Fibroblast of skin of right quadriceps (primary cell): ENCODE measurements around the gene FZD4.
"Not testable (repeated sequence)": the region's sequence is repeated elsewhere in the genome, so short reads cannot be mapped to it uniquely, and the experiment has no call there.

Experiments used
- DNase-seq: peaks from one replicate; pipeline ENCODE4 v3.0.0-alpha.2; 2013

The FZD4 gene

DNA sequence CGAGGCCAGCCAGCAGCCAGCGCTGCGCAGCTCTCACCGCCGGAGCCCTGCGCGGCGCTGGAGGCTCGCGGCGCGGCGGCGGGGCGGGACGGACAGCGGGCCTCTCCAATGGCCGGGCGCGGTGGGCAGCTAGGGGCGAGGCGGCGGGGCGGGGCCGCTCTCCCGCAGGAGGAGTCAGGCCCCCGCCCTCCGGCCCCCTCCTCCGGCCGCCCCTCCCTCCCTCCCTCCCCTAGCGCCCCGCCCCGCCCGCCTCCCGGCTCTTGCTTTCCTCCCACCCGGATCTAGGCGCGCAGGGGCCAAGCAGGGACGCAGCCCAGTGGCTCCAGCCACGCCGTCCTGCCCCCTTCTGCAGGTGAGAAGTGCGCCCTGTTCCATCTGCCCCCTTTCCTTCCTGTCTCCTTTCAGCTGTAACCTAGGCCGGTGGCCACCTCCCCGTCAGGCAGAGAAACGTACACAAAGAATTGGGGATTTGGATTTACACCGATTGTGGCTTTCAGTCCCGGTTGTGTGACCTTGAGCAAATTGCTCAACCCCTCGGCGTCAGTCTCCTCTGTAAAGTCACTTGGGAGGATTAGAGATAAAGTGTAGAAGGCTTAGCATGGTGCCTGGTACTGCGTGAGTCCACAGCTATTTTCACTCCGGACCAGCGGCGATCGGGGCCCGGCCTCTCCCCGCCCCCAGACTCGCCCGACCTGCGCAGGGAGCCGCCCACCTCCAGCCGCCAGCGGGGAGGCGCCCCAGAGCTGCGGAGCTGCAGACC, at the start of gene FZD4:
FZD4 (minus strand) TSS at position 35 of the 760 bp plus-strand sequence. CDS start 310 bp downstream, outside the sequence.
- DNase-seq, result peak; percentile 90

- DNase-seq, result not testable (repeated sequence)
Observed at GRCh38 chr11:87004281-87004680, 49.1 kb upstream of the FZD4 start.

DNA sequence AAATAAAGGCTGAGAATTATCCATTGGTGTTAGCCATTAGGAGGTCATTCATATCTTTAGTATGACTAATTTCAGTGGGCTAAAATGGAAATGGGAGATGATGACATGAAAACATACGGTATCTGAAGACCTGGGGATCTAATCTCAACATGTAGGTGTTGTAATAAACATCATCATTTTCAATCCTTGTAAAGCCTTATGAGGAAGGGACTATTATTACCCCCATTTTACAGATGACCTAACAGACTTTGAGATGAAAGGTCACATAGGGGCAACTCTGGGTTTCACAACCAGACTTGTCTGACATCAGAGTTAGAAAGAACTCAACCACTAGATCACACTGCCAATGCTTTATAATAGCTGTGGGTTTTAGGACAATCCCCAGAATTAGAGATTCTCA, 47.7 kb upstream of the FZD4 start:
- no peak for DNase-seq

DNA sequence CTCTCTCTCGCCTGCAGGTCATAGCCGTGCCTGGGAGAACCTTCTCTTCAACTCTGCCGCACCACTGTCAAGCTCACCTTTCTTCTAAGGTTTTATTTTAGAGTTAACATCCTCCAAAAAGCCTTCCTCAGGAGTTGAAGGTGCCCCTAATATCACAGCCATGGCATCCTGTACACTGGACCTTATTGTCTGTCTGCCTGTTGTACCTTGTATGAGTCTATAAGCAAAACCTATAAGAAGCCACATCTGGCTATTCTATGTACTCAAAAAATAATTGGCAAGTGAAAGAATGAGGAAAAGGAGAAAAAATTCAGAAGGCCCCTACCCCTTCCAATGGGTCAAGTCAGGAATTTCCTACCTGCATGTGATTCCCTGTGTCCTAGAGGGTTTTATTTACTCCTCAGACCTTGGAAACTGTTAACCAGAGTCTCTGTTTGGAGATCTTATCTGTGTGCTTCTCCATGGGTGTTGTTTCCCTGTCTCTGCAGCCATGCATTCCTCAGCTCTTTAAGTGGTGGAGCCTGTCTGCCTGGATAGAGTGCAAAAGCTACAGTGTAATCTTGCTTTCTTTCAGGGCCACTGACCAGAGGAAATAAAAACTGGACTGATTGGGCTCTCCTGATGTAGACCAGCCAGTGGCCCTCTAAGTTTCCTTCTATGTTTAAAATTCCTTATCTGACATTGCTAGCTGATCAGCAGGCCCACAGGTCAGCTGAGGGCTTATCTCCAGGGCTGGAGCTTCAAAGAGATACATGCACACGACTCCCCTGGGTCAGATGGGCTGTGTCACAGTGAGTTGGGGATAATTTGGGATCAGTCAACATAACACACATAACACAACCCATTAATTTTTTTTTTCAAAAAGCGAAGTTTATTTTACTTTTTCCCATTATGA, 44.9 kb upstream of the FZD4 start:
- DNase-seq, result no peak

- DNase-seq, result no peak
Observed at GRCh38 chr11:86999388-86999787, 44.2 kb upstream of the FZD4 start.

- DNase-seq, result no peak
Observed at GRCh38 chr11:86996953-86997570, 41.9 kb upstream of the FZD4 start.

DNA sequence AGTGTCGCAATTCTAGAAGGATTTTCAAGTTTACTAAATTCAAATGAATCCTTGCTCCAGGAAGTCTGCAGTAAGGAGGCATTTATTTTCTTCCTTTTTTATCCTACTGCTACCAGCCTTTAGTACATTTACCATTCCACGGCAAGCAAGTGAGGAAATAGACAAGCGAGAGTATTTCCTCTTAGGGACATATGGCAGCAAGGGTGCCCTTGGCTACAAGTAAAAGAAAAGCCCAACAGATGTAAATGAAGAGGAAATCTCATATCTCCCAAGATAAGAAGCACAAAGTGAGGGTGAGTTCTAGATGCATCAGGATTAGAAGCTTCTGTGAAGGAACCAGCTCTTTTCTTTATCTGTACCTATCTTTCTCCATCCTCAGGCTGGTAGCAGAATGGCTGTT, 37.8 kb upstream of the FZD4 start:
- no peak for DNase-seq

- not testable (repeated sequence) for DNase-seq
Observed at GRCh38 chr11:86992340-86992739, 37.1 kb upstream of the FZD4 start.

GRCh38 chr11:86991341-86991740, 36.1 kb upstream of the FZD4 start:
- DNase-seq, result no peak

DNA sequence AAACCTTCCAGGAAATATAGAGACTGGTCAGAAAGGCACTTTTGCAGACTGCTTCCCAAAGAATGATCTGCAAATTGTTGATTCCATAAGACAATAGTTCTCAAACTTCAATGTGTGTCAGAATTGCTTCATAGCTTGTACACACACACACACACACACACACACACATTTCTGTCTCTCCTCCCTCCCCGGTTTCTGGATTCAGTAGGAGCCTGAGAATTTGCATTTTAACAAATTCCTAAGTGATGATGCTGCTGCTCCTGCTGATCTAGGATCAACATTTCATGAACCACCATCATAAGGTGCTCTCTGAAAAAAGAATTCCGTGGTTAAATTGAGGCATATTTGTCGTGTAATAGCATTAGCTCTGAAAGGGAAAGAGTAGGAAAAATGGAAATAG, 35.3 kb upstream of the FZD4 start:
- peak; percentile 71 for DNase-seq

DNA sequence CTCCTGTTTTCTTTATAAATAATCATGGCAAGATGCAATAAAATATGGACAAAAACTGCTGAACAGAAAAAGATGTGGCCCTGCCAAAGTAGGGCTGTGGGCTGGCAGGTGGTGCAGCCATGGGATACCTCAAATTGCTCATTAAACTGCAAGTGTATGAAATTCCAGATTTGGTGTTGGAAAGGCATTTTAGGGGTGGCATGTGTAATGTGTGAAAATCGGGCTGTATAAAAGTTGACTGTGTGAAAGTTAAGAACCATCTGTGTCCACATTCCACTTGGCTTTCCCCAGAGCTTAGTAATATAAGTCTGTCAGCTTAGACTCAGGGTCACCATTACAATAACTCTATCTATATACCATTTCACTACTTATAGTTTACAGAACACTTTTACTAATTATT, 34.8 kb upstream of the FZD4 start:
- DNase-seq, result no peak

DNA sequence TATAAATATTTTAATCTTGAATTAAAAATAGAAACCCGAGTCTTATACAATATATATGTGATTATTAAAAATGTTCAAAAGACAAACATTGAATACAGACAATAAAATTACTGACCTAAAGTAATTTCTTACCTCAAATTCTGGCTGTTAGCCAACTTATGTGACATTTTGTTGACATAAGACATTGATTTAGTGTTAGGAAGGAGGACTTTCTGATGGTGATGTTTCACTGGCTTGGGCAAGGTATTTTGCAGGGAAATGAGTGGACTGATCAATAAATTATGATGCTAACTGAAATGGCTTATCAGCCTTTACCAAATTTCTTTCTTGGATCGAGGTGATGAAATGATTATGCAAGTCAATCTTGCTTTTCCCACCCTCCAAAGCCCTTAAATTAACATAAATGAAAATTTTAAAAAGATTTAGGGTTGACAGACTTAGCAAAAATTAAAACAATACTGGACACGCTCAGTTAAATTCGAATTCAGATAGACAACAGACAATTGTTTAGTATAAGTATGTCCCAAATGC, 33.2 kb upstream of the FZD4 start:
- DNase-seq, result no peak

GRCh38 chr11:86987679-86988078, 32.5 kb upstream of the FZD4 start:
- no peak for DNase-seq

DNA sequence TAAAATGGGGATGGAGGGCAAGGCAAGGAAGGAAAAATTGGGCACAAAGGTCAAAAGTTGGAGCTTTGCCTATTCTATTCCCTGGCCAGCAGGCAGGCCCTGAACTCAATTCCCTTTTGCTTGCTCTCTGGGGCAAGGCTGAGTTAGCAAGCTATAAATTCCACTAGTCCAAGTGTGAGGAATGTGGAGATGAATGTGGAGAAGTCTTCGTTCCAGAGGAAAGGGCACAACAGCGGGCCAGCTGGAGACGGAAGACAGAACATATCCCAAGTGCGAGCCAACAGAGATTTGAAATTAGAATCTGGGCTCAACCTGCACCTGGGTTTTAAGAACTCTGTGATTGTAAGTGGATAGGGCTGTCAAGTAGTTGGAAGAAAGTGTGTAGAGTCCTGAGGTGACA, 29.5 kb upstream of the FZD4 start:
- no peak for DNase-seq

DNA sequence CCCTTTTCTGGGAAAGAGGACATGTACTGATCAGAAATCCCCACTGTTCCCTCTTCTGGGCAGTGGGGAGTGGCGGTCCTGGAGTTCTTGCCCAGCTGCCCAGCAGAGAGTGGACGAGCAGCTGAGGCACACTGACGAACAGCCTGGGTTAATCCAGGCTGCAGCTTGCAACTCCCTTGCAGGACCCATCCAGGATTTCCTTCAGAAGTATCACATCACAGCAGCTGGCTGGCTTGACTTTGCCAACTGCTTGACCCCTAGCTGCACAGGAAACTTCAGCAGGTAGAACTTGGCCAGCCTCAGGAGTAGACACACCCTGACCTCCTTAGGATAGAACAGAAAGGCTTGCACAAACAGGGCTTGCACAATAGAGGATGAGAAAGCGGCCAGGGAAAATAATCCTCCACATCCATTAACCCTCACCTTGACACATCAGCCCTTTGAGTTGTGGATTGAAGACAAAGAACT, 27.9 kb upstream of the FZD4 start:
- no peak for DNase-seq

DNA sequence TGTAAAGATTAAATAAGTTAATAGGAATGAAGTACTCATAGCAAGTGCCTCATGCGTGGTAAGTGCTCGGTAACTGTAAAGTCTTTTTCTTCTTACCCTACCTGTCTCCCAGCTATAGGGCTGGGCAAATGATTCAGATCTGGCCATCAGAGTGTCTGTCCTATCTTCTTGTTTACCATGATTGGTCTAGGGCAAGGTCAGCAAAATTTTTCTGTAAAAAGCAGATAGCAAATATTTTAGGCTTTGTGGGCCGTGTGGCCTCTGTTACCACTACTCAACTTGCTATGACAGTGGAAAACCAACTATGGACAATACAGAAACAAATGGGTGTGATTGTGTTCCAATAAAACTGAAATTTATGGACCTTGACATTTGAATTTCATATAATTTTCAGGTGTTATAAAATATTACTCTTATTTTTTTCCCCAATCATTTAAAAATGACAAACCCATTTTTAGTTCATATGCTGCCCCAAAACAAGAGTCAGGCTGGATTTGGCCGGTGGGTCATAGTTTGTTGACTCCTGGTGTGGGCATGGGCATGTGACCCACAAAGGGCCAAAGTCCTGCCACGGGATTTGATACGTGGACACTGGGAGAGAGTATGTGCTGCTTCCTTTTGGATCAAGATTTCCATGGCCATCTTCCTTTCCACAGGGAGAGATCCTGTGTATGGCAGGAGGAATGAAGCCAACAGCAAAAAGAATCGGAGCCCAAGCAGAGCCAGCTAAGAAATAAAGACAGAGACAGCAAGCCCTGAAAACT, 26.8 kb upstream of the FZD4 start:
- no peak for DNase-seq

- no peak for DNase-seq
Observed at GRCh38 chr11:86980086-86980796, 25.0 kb upstream of the FZD4 start.

DNA sequence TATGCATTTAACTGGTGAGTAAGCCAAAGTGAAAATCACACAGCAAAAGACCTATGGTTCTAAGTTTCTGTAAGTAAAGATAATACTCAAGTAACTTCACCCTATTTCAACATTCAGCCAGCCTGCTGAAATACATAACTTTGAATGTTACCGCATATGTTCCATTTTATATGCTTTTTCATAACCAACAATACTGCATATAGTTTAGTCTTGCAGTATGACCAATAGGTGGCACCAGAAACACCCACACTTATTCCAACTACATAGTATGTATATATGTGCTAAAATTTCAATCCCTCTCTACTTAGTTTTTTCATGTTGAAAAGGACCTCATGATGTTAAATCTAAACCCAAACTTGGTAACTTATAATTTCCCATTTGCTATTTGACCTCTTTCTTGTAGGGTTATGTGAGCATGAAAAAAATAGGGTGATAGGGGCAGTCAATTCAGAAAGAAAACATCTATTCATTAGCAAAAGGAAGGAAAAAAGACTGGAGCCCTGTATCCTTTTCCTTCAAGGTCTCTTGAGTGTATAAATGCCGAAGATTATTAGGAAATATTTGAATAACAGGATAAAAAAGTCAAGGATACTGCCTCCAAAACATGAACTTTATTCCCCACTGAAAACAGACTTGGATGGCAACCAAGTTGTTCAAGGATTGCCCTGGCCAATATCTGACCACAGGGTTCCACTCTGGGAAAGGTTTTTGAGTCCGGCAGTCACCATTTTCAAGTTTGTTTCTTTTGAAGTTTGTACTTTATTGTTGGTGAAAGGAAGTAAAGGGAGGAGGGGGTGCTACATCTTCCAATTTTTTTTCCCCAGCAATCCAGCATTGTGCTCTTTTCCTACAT, 23.8 kb upstream of the FZD4 start:
- DNase-seq, result peak; percentile 38

- no peak for DNase-seq
Observed at GRCh38 chr11:86978247-86978646, 23.1 kb upstream of the FZD4 start.

DNA sequence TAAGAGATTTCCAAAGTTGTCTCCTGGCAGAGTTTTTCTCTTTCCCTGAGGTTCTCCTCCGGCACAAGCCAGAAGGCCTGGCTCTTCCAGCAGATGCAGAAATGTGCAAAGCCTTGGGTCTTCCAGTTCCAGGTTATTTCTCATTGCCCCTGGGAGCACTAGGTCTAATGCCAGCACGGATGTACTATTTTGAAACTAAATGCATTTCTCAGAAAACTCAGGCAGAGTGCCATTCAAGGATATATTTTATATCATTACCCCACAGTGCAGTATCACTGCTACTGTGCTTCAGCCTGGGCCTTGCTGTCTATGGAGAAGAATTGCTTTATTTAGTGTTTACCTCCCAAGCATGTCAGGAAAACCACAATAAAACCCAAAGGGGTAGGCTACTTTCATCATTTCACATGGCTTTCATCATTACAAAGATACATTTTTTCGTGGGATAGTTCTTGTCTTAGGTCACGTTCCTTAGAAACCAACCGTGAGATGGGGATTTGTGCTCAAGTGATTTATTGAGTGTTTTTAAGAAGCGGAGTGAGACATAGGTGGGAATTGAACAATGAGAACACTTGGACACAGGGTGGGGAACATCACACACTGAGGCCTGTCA, 22.4 kb upstream of the FZD4 start:
- peak; percentile 26 for DNase-seq
